ENCODE results near the gene ASB2.

GRCh38 chr14:93929048-93929535, 47.3 kb downstream of the ASB2 start:
- no peak for TF ChIP-seq POLR2A (IDR thresholded peaks at IDR 0.05)
- TF ChIP-seq CTCF (IDR thresholded peaks at IDR 0.05) = no peak
- no peak for TF ChIP-seq POLR2AphosphoS5 (IDR thresholded peaks at IDR 0.05)
